Kidney tubule cell (primary cell): ENCODE measurements around the gene PRKAG2.
"Not testable (repeated sequence)": the region's sequence is repeated elsewhere in the genome, so short reads cannot be mapped to it uniquely, and the experiment has no call there.

ENCODE experiments used
- DNase-seq: peaks from one replicate; pipeline ENCODE4 v3.0.0-alpha.2; 2018; ENCODE audit warnings: low spot score

Gene PRKAG2

GRCh38 chr7:151764056-151764920, 112.6 kb downstream of the PRKAG2 start:
- DNase-seq: no peak

DNA sequence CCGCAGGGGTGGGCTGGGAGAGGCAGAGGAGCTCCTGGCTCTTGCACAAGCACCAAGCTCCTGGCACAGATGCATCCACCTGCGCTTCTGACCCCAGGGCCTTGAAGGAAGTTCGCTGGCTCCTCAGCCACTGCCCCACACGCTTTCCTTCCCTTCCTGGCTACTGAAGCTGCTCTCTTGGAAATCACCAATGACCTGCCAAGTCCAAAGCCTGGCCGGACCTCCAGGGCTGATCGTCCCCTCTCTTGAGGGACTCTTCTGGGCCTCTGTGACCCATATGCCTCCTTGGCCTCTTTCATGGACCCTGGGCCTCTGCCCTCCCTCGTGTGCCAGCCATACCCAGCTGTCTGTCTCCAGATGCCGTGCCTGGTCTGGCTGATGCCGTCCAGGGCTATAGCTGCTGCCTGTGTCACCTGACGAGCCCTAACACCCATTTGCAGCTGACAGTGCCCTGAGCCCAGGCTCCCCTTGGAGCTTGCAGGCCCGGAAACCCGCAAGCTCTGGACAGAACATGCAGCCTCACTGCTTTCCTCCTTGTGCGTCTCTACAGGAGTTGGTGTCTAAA, 113.4 kb downstream of the PRKAG2 start:
- DNase-seq: no peak

- no peak for DNase-seq
Observed at GRCh38 chr7:151762583-151763245, 114.2 kb downstream of the PRKAG2 start.

DNA sequence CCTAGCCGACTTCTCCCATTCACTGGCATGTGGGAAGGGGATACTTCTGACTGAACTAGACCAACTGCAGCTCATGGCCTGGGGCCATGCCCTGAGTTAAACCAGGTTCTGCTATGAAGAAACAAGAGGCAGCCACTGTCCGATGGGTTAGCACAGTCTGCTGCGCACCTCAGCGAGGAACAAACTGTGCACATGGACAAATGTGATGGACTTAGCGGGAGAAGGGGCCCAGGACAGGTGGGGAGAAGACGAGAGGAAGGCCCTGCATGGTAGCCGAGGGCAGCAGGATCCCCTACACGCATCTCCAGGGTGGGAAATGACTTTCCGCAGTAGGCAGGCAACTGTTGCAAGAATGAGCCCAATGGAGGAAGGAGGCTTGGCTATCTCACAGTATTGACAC, 115.0 kb downstream of the PRKAG2 start:
- no peak for DNase-seq

GRCh38 chr7:151761231-151761630, 115.7 kb downstream of the PRKAG2 start:
- peak; percentile 53 for DNase-seq

DNA sequence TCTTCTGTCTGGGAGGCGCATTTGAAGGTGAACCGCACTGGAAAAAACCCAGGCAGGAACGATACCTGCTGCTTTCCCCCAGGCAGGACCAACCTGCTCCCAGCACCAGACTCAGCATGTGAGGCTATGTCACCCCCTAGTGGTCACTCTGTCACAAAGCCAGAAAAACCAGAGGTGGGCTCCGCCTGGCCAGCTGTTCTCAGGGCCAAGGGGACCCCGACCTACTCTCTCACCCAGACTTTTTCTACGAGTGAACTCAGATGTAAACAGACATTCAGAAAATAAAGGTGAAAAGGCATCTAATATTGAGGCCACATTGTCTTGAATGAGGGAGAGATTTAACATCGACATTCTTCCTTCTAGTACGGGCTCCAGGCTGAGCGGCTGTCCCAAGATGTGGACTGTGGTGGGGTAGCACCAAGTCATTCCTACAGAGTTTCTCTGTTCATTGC, 117.3 kb downstream of the PRKAG2 start:
- peak; percentile 73 for DNase-seq

GRCh38 chr7:151758622-151759540, 118.0 kb downstream of the PRKAG2 start:
- no peak for DNase-seq

DNA sequence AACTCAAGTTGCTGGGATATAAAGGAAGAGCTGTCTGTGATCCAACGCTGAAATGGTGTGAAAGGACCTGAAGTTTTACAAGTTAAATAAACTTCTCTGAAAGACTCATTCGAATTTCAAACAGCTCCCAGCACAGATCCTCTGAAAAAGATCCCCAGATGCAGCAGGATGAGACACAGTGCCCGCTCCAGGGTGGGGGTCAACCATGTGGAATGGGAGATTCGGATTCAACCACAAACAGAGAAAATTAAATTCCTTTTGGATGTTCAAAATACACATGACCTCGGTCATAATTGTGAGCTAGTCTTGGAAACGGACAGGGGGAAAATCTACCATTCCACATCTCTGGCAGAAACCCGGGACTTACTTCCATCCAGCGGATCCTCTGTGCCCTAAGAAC, 119.6 kb downstream of the PRKAG2 start:
- peak; percentile 30 for DNase-seq

DNA sequence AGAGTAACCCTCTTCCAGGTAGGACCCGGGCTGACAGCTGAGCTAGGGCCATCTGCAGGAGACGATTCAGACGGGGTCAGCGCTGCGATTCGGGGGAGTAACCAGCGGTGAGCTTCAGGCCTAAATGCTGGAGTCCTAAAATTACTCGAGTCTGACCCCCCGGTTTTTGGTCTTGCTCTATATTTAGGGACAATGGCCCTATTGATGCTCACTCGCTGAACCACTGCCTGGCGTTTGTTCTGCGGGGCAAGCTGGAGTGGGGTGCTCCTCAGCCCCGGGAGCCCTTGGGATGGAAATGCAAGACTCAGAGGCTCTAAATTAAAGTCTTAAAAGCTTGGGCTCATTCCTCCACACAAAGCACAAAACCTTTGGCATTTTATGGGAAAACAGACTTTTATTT, 120.0 kb downstream of the PRKAG2 start:
- DNase-seq: no peak

DNA sequence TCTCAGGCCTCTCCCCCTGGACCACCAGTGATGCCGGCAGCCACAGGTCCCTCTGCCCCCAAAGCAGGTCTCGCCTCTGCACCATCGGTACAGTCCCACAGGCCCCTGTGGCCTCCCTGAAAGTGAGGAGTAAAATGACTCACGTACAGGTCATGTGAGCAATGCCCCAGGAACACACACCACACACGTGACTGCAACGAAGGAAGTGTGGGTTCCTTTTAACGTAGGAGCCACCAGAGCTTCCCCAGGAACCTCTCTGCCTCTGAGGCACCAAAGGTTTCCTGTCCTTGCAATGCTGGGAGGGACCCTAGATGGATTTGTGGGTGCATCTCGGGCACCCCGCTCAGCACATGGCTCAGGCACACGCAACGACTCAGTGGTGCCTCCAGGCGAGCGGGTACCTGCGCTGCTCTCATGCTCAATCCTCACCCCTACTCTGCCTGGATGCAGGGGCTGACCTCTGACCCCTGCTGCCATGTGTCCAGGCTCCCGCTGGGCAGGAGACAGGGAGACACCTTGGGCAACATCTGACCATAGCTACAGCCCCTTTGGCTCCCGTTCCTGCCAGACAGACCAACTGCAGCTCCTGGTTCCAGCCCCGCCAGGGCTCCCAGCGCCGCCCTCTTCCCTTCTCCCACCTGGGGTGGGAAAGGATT, 120.7 kb downstream of the PRKAG2 start:
- peak; percentile 78 for DNase-seq

- DNase-seq: peak; percentile 25
Observed at GRCh38 chr7:151755131-151755801, 121.6 kb downstream of the PRKAG2 start.

DNA sequence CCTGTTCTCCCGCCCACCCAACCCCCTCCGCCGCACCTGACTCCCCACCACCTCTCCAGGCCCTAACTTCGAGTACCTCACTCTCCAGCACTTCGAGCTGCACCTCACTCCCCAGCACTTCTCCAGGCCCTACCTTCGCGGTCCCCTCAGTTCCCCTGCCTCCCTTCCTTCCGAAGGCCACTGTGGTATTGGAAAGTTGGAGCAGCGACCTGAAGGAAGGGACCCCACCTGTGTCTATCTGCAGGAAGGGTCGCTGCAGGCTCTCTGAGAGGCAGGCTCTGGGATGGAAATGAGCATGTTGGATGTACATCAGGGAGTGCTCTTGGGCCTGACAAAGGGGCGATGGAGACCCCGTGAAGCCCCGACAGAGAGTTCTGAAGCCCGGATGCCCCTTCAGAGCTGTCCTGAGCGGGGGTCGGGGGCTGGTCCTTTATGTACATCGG, 122.2 kb downstream of the PRKAG2 start:
- no peak for DNase-seq

DNA sequence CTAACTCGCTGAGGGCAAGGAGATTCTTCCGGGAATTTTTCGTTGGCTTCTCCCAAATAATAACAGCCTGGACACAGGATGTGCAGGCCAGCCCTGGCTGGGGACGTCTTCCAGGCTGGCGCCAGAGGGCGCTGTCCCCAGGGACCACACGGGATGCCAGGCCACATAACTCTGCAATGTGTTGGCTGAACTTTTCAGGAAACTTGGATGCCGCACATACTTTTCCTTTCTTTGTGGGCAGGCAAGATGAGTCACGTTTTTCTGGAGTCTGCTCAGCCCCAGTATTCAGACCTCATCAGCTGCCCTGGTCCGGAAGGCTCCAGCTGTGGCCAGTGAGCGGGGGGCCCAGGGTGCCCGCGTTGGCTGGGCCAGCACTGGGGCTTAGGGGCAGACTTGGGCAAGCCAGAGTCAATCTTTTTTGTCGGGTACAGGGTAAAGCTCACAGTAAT, 122.7 kb downstream of the PRKAG2 start:
- peak; percentile 99 for DNase-seq

GRCh38 chr7:151752816-151753595, 123.9 kb downstream of the PRKAG2 start:
- DNase-seq: no peak

GRCh38 chr7:151752037-151752436, 124.9 kb downstream of the PRKAG2 start:
- DNase-seq: no peak

- no peak for DNase-seq
Observed at GRCh38 chr7:151748733-151749132, 128.2 kb downstream of the PRKAG2 start.

- not testable (repeated sequence) for DNase-seq
Observed at GRCh38 chr7:151748021-151748420, 128.9 kb downstream of the PRKAG2 start.

DNA sequence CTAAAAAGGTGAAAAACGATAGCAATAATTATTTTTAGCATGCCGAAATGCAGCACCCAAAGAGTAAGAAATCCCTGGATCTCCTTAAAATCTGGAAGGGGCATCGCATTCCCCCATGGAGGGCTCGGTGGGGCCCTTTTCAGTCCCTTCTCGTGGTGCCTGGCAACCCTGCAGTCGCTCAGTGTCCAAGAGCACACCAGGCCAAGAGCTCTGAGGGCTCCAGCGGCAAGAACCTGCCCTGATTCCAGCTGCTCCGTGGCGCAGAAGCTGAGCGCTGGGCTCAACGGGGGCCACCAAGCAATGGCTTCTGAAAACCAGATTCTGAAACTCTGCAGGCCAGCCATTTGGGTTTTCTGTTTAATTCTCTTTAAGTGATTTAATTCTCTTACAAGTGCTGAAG, 131.2 kb downstream of the PRKAG2 start:
- DNase-seq: no peak

DNA sequence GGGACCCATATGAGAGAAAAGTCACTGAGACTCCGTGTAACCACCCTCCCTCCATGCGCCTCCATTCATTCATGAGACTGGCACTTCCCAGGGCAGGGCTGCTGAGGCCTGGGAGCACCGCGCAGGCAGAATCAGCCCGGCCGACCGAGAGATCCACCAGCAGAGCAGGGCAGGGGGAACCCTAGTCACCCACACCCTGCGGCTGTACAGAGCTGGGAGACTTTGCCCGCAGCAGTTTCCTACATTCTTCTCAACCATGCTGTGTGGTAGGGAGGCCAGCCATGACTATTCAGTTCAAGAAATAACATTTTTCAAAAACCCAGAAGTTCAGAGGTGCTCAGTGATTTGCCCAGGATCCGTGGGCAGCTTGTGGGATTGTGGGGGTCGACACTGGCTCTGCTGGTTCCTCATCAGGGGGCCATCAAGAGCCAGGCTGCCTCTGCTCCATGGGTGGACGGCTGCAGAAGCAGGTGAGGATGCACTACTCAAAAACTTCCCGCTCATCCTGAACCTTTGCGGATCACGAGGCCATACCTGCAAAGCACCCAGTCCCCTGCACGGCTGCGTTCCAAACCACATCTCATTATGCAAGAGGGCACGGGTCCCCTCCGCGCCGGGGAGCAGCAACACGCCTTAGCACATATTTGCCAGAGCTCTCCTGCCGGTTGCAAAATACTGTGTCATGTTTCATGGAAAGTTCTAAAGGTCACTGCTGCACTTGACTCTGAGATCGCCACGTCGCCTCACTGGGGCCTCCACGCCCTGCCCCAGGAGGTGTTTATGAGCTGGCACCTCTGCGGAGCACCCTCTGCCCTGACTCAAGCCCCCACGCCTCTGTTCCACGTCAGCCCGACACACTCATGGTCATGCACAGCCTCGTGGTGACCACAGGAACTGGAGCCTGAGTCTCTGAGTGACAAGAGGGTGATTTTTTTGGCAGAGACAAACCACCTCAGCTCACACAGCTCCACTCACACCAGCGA, 132.0 kb downstream of the PRKAG2 start:
- peak; percentile 98 for DNase-seq
